ENCODE data around the gene PRDX1. TPM values are rescaled to one million over a fixed set of nuclear protein-coding genes. Genes with fewer than 3 reads are reported as not detected.

PRDX1 gene
- total RNA-seq, 2 donors from 2014 or later = 196 to 246 TPM

GRCh38 chr1:45544530-45544929 lies 22.8 kb upstream of the PRDX1 start:
- no peaks in the 10 kb centered on the region for H3K36me3 ChIP-seq
- H3K9me3 ChIP-seq = no peaks in the 10 kb centered on the region
- TF ChIP-seq CTCF (IDR thresholded peaks at IDR 0.05) = no peak
- H3K27me3 ChIP-seq (replicated peaks; ENCODE audit: insufficient read depth) = no peaks in the 10 kb centered on the region
- no peaks in the 10 kb centered on the region for H3K4me1 ChIP-seq (ENCODE audit: control insufficient read depth in 1 of 2, low read depth in 2 of 2)
- H3K27ac ChIP-seq = no peak overlapping the region
- ATAC-seq (ENCODE audit: insufficient number of reproducible peaks, low FRiP score, low read depth) (no peak), DNase-seq (ENCODE audit: low spot score) (no peak)
- no peak overlapping the region for H3K4me3 ChIP-seq

- no peaks in the 10 kb centered on the region for H3K9me3 ChIP-seq
- peak overlapping the region; percentile 19 for H3K4me3 ChIP-seq
- H3K4me1 ChIP-seq (ENCODE audit: control insufficient read depth in 1 of 2, low read depth in 2 of 2) = no peaks in the 10 kb centered on the region
- no peaks in the 10 kb centered on the region for H3K36me3 ChIP-seq
- DNase-seq (ENCODE audit: low spot score) (no peak), ATAC-seq (ENCODE audit: insufficient number of reproducible peaks, low FRiP score, low read depth) (no peak)
- H3K27ac ChIP-seq = no peak overlapping the region
- no peaks in the 10 kb centered on the region for H3K27me3 ChIP-seq (replicated peaks; ENCODE audit: insufficient read depth)
- no peak for TF ChIP-seq CTCF (IDR thresholded peaks at IDR 0.05)
Observed at GRCh38 chr1:45543581-45544417, 22.1 kb upstream of the PRDX1 start.

- no peaks in the 10 kb centered on the region for H3K36me3 ChIP-seq
- no peaks in the 10 kb centered on the region for H3K9me3 ChIP-seq
- no peak for DNase-seq (ENCODE audit: low spot score)
- no peak overlapping the region for H3K4me3 ChIP-seq
- ATAC-seq (ENCODE audit: insufficient number of reproducible peaks, low FRiP score, low read depth) = no peak
- TF ChIP-seq CTCF (IDR thresholded peaks at IDR 0.05) = no peak
- H3K27me3 ChIP-seq (replicated peaks; ENCODE audit: insufficient read depth) = no peaks in the 10 kb centered on the region
- H3K4me1 ChIP-seq (ENCODE audit: control insufficient read depth in 1 of 2, low read depth in 2 of 2) = no peaks in the 10 kb centered on the region
- no peak overlapping the region for H3K27ac ChIP-seq
Observed at GRCh38 chr1:45542591-45542990, 20.9 kb upstream of the PRDX1 start.

GRCh38 chr1:45541193-45541592 lies 19.5 kb upstream of the PRDX1 start:
- TF ChIP-seq CTCF (IDR thresholded peaks at IDR 0.05) = no peak
- Histone ChIP-seq H3K9me3 (no peaks in the 10 kb centered on the region), H3K27me3 (replicated peaks; ENCODE audit: insufficient read depth) (no peaks in the 10 kb centered on the region), H3K4me3 (no peak overlapping the region), H3K36me3 (no peaks in the 10 kb centered on the region), H3K27ac (no peak overlapping the region), H3K4me1 (ENCODE audit: control insufficient read depth in 1 of 2, low read depth in 2 of 2) (no peaks in the 10 kb centered on the region)
- DNase-seq (ENCODE audit: low spot score) = no peak
- no peak for ATAC-seq (ENCODE audit: insufficient number of reproducible peaks, low FRiP score, low read depth)

- no peak for TF ChIP-seq CTCF (IDR thresholded peaks at IDR 0.05)
Observed at GRCh38 chr1:45536886-45537285, 15.2 kb upstream of the PRDX1 start.

More at GRCh38 chr1:45536886-45537285, 15.2 kb upstream of the PRDX1 start:
- no peak overlapping the region for H3K27ac ChIP-seq
- DNase-seq (ENCODE audit: low spot score) (no peak), ATAC-seq (ENCODE audit: insufficient number of reproducible peaks, low FRiP score, low read depth) (no peak)
- no peaks in the 10 kb centered on the region for H3K9me3 ChIP-seq
- no peaks in the 10 kb centered on the region for H3K27me3 ChIP-seq (replicated peaks; ENCODE audit: insufficient read depth)
- H3K4me3 ChIP-seq = no peak overlapping the region
- H3K4me1 ChIP-seq (ENCODE audit: control insufficient read depth in 1 of 2, low read depth in 2 of 2) = no peaks in the 10 kb centered on the region
- H3K36me3 ChIP-seq = no peaks in the 10 kb centered on the region

Data from thoracic aorta (tissue), 2 donors.